ENCODE data around the gene AP3D1.

- no peak for TF ChIP-seq POLR2A (IDR thresholded peaks at IDR 0.05; ENCODE audit: low read depth, low read length)
- TF ChIP-seq TAF1 (IDR thresholded peaks at IDR 0.05; ENCODE audit: low read depth, low read length), result no peak
- no peak for TF ChIP-seq POLR2AphosphoS5 (IDR thresholded peaks at IDR 0.05; ENCODE audit: low read depth, low read length)
- no peak for TF ChIP-seq SPI1 (IDR thresholded peaks at IDR 0.05; ENCODE audit: low read depth, low read length)
- no peak for TF ChIP-seq POU2F2 (IDR thresholded peaks at IDR 0.05; ENCODE audit: low read depth, low read length)
Observed at GRCh38 chr19:2111425-2111824, 39.9 kb downstream of the AP3D1 start.

Data from GM12891 (cell line).